GM23248 (cell line): ENCODE results near the gene NEUROD2. TPM values are rescaled to one million over a fixed set of nuclear protein-coding genes. Genes with fewer than 3 reads are reported as not detected.

Experiments used
- DNase-seq: peaks from one replicate; pipeline ENCODE4 v3.0.0-alpha.2; 2015
- H2AFZ ChIP-seq: fragments of 200-600 bp; sonication (generic); 2 replicates; pipeline ENCODE4 v1.6.1; 2016; ENCODE audit warnings: antibody characterized with exemption
- H3F3A ChIP-seq: fragments of 200-600 bp; sonication (generic); 2 replicates; pipeline ENCODE4 v1.6.1; 2016; ENCODE audit warnings: mild to moderate bottlenecking, antibody characterized with exemption, mixed run types; ENCODE audit not compliant: insufficient read depth
- H3K27ac ChIP-seq: fragments of 200-600 bp; sonication (generic); 2 replicates; pipeline ENCODE4 v1.5.1; 2016; ENCODE audit warnings: mild to moderate bottlenecking
- H3K27me3 ChIP-seq: fragments of 200-600 bp; sonication (generic); replicated peaks from 2 replicates; pipeline ENCODE4 v1.6.1; 2016; ENCODE audit warnings: mild to moderate bottlenecking; ENCODE audit not compliant: insufficient read depth
- H3K36me3 ChIP-seq: fragments of 200-600 bp; sonication (generic); 2 replicates; pipeline ENCODE4 v1.6.1; 2016; ENCODE audit warnings: low read depth, mild to moderate bottlenecking
- H3K4me1 ChIP-seq: fragments of 200-600 bp; sonication (generic); 2 replicates; pipeline ENCODE4 v1.6.1; 2016; ENCODE audit warnings: mild to moderate bottlenecking; ENCODE audit not compliant: insufficient read depth
- H3K4me2 ChIP-seq: fragments of 200-600 bp; sonication (generic); one replicate; pipeline ENCODE4 v1.6.1; 2016; ENCODE audit warnings: mild to moderate bottlenecking; ENCODE audit not compliant: unreplicated experiment
- H3K4me3 ChIP-seq: fragments of 200-600 bp; sonication (generic); 2 replicates; pipeline ENCODE4 v1.5.1; 2016; ENCODE audit warnings: mild to moderate bottlenecking
- H3K79me2 ChIP-seq: fragments of 200-600 bp; sonication (generic); 2 replicates; pipeline ENCODE4 v1.6.1; 2016; ENCODE audit warnings: mild to moderate bottlenecking; ENCODE audit not compliant: insufficient read depth
- H3K9ac ChIP-seq: fragments of 200-600 bp; sonication (generic); 2 replicates; pipeline ENCODE4 v1.6.1; 2016; ENCODE audit warnings: mild to moderate bottlenecking
- H3K9me2 ChIP-seq: fragments of 200-600 bp; sonication (generic); 2 replicates; pipeline ENCODE4 v1.6.1; 2016; ENCODE audit warnings: mixed run types, mild to moderate bottlenecking, moderate library complexity; ENCODE audit not compliant: insufficient read depth
- H3K9me3 ChIP-seq: fragments of 200-600 bp; sonication (generic); one replicate; pipeline ENCODE4 v1.6.1; 2017; ENCODE audit warnings: low read depth
- H4K20me1 ChIP-seq: fragments of 200-600 bp; sonication (generic); 2 replicates; pipeline ENCODE4 v1.6.0; 2016; ENCODE audit not compliant: insufficient read depth
- EZH2 ChIP-seq: fragments of 200-600 bp; sonication (generic); IDR thresholded peaks from 2 replicates; pipeline ENCODE4 v1.6.1; 2018; ENCODE audit warnings: antibody characterized with exemption, mild to moderate bottlenecking; ENCODE audit not compliant: insufficient read depth, poor library complexity, severe bottlenecking
- EZH2phosphoT487 ChIP-seq: fragments of 200-600 bp; sonication (generic); IDR thresholded peaks from 2 replicates; pipeline ENCODE4 v1.6.1; 2018; ENCODE audit warnings: antibody characterized with exemption, moderate library complexity, mild to moderate bottlenecking, low read depth; ENCODE audit not compliant: insufficient read depth
- WGBS, 2 experiments: methylation state at CpG; one replicate each; pipeline ENCODE4 v1.1.6; 2015 to 2017; ENCODE audit warnings: low lambda C conversion rate in 2 of 2, low coverage in 1 of 2; ENCODE audit errors: missing lambda C conversion rate in 2 of 2; 5-methylcytosine and 5-hydroxymethylcytosine counted together
- in situ Hi-C: fragments of 300-500 bp; cut with MboI; formaldehyde crosslinking; loops from 2 replicates; pipeline ENCODE4 v1.15.0; 2020
- polyA plus RNA-seq: library from polyadenylated mRNA; unstranded; fragments of >200 nt; fragmentation: Nextera tagmentation; extraction: Ambion mirVana; gene quantifications from 2 replicates; pipeline ENCODE4 v1.2.1, GENCODE V29; 2016
- total RNA-seq: library from RNA; depleted of rRNA; stranded (reverse); fragments of >200 nt; shearing (Covaris generic); gene quantifications from 2 replicates; pipeline ENCODE4 v1.2.3, GENCODE V29; 2014

NEUROD2 gene
- total and polyA plus RNA-seq, 2 experiments from 2014 or later: not detected

GRCh38 chr17:39599665-39600231 is 8.0 kb downstream of the NEUROD2 start:
- Histone ChIP-seq H4K20me1 (no peaks in the 10 kb centered on the region), H3K27me3 (peaks cover 94% of the 10 kb centered on the region), H3K36me3 (no peaks in the 10 kb centered on the region), H2AFZ (no peak overlapping the region), H3K4me2 (no peak overlapping the region), H3K4me1 (no peaks in the 10 kb centered on the region), H3K9ac (no peak overlapping the region), H3K79me2 (no peaks in the 10 kb centered on the region), H3K9me2 (no peaks in the 10 kb centered on the region), H3K4me3 (no peak overlapping the region), H3F3A (no peaks in the 10 kb centered on the region), H3K27ac (no peak overlapping the region), H3K9me3 (no peaks in the 10 kb centered on the region)
- no peak for DNase-seq
- no peak for TF ChIP-seq EZH2phosphoT487
- in situ Hi-C loops: no loop called here
- 11 to 15% methylated on average over 22 to 28 of the region's 28 CpGs for WGBS, 2 experiments

- in situ Hi-C loops: no loop called here
- TF ChIP-seq EZH2: peak; percentile 64
- TF ChIP-seq EZH2phosphoT487: peak; percentile 57; the same call in 1 of the 2 replicates
- Histone ChIP-seq H2AFZ (no peak overlapping the region), H3K27me3 (peaks cover 93% of the 10 kb centered on the region), H3K4me1 (no peaks in the 10 kb centered on the region), H3F3A (no peaks in the 10 kb centered on the region), H3K9ac (no peak overlapping the region), H3K4me3 (no peak overlapping the region), H3K9me2 (no peaks in the 10 kb centered on the region), H3K36me3 (no peaks in the 10 kb centered on the region), H3K9me3 (no peaks in the 10 kb centered on the region), H3K4me2 (no peak overlapping the region), H3K27ac (no peak overlapping the region), H4K20me1 (no peaks in the 10 kb centered on the region), H3K79me2 (no peaks in the 10 kb centered on the region)
- DNase-seq: no peak
- WGBS, 2 experiments: 10 to 11% methylated on average over 36 of the region's 36 CpGs
Observed at GRCh38 chr17:39599004-39599664, 8.6 kb downstream of the NEUROD2 start.

- TF ChIP-seq EZH2phosphoT487: no peak; the same call in 1 of the 2 replicates
- peak; percentile 93 for TF ChIP-seq EZH2
- peaks cover 89% of the 10 kb centered on the region for H3K27me3 ChIP-seq
Observed at GRCh38 chr17:39598630-39599003, 9.1 kb downstream of the NEUROD2 start.

GRCh38 chr17:39598047-39598481 is 9.7 kb downstream of the NEUROD2 start:
- H3K4me2 ChIP-seq: no peak overlapping the region
- DNase-seq: no peak

More at GRCh38 chr17:39598630-39599003, 9.1 kb downstream of the NEUROD2 start:
- H2AFZ ChIP-seq: no peak overlapping the region
- H3K79me2 ChIP-seq: no peaks in the 10 kb centered on the region
- in situ Hi-C loops: no loop called here
- no peak for DNase-seq
- H4K20me1 ChIP-seq: no peaks in the 10 kb centered on the region
- no peak overlapping the region for H3K27ac ChIP-seq
- no peaks in the 10 kb centered on the region for H3K9me3 ChIP-seq
- no peaks in the 10 kb centered on the region for H3K9me2 ChIP-seq
- H3K36me3 ChIP-seq: no peaks in the 10 kb centered on the region
- H3K4me3 ChIP-seq: no peak overlapping the region
- no peaks in the 10 kb centered on the region for H3K4me1 ChIP-seq
- H3K9ac ChIP-seq: no peak overlapping the region
- H3K4me2 ChIP-seq: no peak overlapping the region
- WGBS, 2 experiments: 1 to 2% methylated on average over 17 of the region's 17 CpGs
- no peaks in the 10 kb centered on the region for H3F3A ChIP-seq

More at GRCh38 chr17:39598047-39598481, 9.7 kb downstream of the NEUROD2 start:
- H3K4me3 ChIP-seq: no peak overlapping the region
- no peak overlapping the region for H2AFZ ChIP-seq
- WGBS, 2 experiments: 10 to 12% methylated on average over 13 of the region's 13 CpGs
- no peaks in the 10 kb centered on the region for H3F3A ChIP-seq
- no peaks in the 10 kb centered on the region for H3K9me3 ChIP-seq
- no peaks in the 10 kb centered on the region for H3K4me1 ChIP-seq
- H3K9ac ChIP-seq: no peak overlapping the region
- no peaks in the 10 kb centered on the region for H3K36me3 ChIP-seq
- peaks cover 83% of the 10 kb centered on the region for H3K27me3 ChIP-seq
- in situ Hi-C loops: no loop called here
- H3K9me2 ChIP-seq: no peaks in the 10 kb centered on the region
- TF ChIP-seq EZH2phosphoT487: no peak; the same call in 1 of the 2 replicates
- TF ChIP-seq EZH2: no peak
- no peak overlapping the region for H3K27ac ChIP-seq
- no peaks in the 10 kb centered on the region for H4K20me1 ChIP-seq
- no peaks in the 10 kb centered on the region for H3K79me2 ChIP-seq
